CD4-positive, CD25-positive, alpha-beta regulatory T cell (primary cell): ENCODE measurements around the gene PPP1R12C. TPM values are rescaled to one million over a fixed set of nuclear protein-coding genes. Genes with fewer than 3 reads are reported as not detected.

ENCODE experiments used
- ATAC-seq, 2 donors: fragments of 150-1000 bp; cut with Tn5 transposase; one replicate each; pipeline ENCODE4 v1.10.0; 2021; ENCODE audit warnings: low read depth in 2 of 2, moderate number of reproducible peaks in 2 of 2, moderate library complexity in 1 of 2
- DNase-seq, 3 donors: peaks; one replicate each; pipeline versions ENCODE4 v3.0.0 to v3.0.0-alpha.2; 2012 to 2022; ENCODE audit warnings: mixed read lengths in 1 of 3
- H3K27ac ChIP-seq: one replicate; pipeline ENCODE4 v1.7.0; 2013; ENCODE audit warnings: mild to moderate bottlenecking, low read length; ENCODE audit not compliant: insufficient read depth, poor library complexity, severe bottlenecking
- H3K27me3 ChIP-seq: one replicate; pipeline ENCODE4 v1.7.0; 2013; ENCODE audit warnings: low read length; ENCODE audit not compliant: control insufficient read depth, insufficient read depth
- H3K36me3 ChIP-seq: one replicate; pipeline ENCODE4 v1.7.0; 2013; ENCODE audit warnings: mild to moderate bottlenecking, low read length, moderate library complexity; ENCODE audit not compliant: control insufficient read depth, insufficient read depth
- H3K4me1 ChIP-seq: 2 replicates; pipeline ENCODE4 v1.7.0; 2013; ENCODE audit warnings: mild to moderate bottlenecking, low read length; ENCODE audit not compliant: insufficient read depth, control insufficient read depth, poor library complexity, severe bottlenecking
- H3K4me3 ChIP-seq: one replicate; pipeline ENCODE4 v1.7.0; 2013; ENCODE audit warnings: low read depth, mild to moderate bottlenecking, low read length, moderate library complexity
- H3K9me3 ChIP-seq, 2 experiments: 1 replicate in 1 of 2; 2 replicates in 1 of 2; pipeline ENCODE4 v1.7.0; 2013; ENCODE audit warnings: low read length in 2 of 2, mild to moderate bottlenecking in 1 of 2, moderate library complexity in 1 of 2; ENCODE audit not compliant: control insufficient read depth in 2 of 2
- H3K27ac Mint-ChIP-seq, 3 donors: one replicate each; pipeline ENCODE4 v1.8.0; 2020 to 2022; ENCODE audit warnings: mild to moderate bottlenecking in 3 of 3, mixed read lengths in 3 of 3, moderate library complexity in 2 of 3
- H3K27me3 Mint-ChIP-seq: one replicate; pipeline ENCODE4 v1.8.0; 2022; ENCODE audit warnings: mild to moderate bottlenecking, mixed read lengths
- H3K36me3 Mint-ChIP-seq: one replicate; pipeline ENCODE4 v1.8.0; 2020; ENCODE audit warnings: mixed read lengths
- H3K4me1 Mint-ChIP-seq, 4 donors: one replicate each; pipeline ENCODE4 v1.8.0; 2020 to 2022; ENCODE audit warnings: mixed read lengths in 4 of 4, mild to moderate bottlenecking in 1 of 4
- H3K4me3 Mint-ChIP-seq, 4 donors: one replicate each; pipeline ENCODE4 v1.8.0; 2020 to 2022; ENCODE audit warnings: mild to moderate bottlenecking in 4 of 4, mixed read lengths in 4 of 4, moderate library complexity in 3 of 4
- H3K9me3 Mint-ChIP-seq, 7 donors: one replicate each; pipeline ENCODE4 v1.8.0; 2020 to 2022; ENCODE audit warnings: mixed read lengths in 7 of 7, mild to moderate bottlenecking in 3 of 7, moderate library complexity in 2 of 7
- polyA plus RNA-seq, 4 donors: library from polyadenylated mRNA; unstranded; fragments of 300-500 nt; fragmentation: Illumina TruSeq; gene quantifications; one replicate each; pipeline ENCODE4 v1.2.3, GENCODE V29; 2021
- total RNA-seq: library from RNA; stranded (reverse); gene quantifications from one replicate; pipeline ENCODE4 v1.2.3, GENCODE V29; 2022

Gene PPP1R12C
- total and polyA plus RNA-seq, 5 donors from 2014 or later = 2.2 to 191 (median 3.8) TPM

GRCh38 chr19:55084416-55084815, 33.0 kb downstream of the PPP1R12C start:
- H3K9me3 Mint-ChIP-seq = peaks cover 0 to 11% (median 0%) of the 10 kb centered on the region in 7 donors
- H3K27ac ChIP-seq = no peak overlapping the region
- no peaks in the 10 kb centered on the region for H3K9me3 ChIP-seq
- peaks cover 52% of the 10 kb centered on the region for H3K4me1 ChIP-seq
- H3K4me1 Mint-ChIP-seq = peaks cover 0 to 54% (median 28%) of the 10 kb centered on the region in 4 donors
- peaks cover 82% of the 10 kb centered on the region for H3K27me3 Mint-ChIP-seq
- DNase-seq (no peak), ATAC-seq (no peak)
- peaks cover 10% of the 10 kb centered on the region for H3K36me3 Mint-ChIP-seq
- H3K27me3 ChIP-seq = peaks cover 9% of the 10 kb centered on the region
- peak overlapping the region in 3 of 4 donors; percentile 24 to 78 (median 56) for H3K4me3 Mint-ChIP-seq
- no peak overlapping the region for H3K27ac Mint-ChIP-seq
- H3K4me3 ChIP-seq = no peak overlapping the region
- H3K36me3 ChIP-seq = no peaks in the 10 kb centered on the region

DNA sequence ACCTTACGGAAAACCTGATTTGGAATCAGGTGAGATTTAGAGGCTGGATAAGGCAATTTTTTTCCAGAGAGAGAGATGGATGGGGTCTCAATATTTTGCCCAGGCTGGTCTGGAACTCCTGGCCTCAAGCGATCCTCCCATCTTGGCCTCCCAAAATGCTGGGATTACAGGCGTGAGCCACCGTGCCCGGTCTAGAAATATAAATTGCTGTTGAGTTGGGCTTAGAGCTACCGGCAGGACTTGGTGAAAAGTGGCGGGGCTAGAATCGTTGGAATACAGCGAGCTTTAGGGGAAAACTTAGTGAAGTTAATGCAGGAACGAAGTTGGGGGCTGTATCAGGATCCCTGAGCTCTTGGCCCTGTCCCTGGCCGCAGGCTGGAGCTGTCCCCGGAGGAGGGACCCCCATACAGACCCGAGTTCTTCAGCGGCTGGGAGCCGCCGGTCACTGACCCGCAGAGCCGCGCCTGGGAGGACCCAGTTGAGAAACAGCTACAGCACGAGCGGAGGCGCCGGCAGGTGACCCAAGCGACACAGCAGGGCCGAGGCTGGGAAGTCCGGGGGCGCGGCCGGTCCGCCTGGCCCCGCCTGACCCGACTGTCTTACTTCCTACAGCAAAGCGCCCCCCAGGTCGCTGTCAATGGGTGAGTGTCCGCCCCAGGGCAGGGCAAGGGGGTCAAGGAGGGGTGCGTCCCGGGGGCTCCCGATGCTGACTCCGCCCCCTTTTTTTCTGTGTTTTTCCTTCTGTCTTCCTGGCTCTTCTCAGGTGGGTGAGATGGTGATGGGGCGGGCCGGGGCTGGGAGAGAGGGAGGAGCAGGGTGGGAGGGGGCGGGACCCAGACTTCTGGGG, 34.2 kb downstream of the PPP1R12C start:
- no peak for DNase-seq
- no peak overlapping the region for H3K27ac Mint-ChIP-seq
- no peaks in the 10 kb centered on the region for H3K9me3 ChIP-seq

DNA sequence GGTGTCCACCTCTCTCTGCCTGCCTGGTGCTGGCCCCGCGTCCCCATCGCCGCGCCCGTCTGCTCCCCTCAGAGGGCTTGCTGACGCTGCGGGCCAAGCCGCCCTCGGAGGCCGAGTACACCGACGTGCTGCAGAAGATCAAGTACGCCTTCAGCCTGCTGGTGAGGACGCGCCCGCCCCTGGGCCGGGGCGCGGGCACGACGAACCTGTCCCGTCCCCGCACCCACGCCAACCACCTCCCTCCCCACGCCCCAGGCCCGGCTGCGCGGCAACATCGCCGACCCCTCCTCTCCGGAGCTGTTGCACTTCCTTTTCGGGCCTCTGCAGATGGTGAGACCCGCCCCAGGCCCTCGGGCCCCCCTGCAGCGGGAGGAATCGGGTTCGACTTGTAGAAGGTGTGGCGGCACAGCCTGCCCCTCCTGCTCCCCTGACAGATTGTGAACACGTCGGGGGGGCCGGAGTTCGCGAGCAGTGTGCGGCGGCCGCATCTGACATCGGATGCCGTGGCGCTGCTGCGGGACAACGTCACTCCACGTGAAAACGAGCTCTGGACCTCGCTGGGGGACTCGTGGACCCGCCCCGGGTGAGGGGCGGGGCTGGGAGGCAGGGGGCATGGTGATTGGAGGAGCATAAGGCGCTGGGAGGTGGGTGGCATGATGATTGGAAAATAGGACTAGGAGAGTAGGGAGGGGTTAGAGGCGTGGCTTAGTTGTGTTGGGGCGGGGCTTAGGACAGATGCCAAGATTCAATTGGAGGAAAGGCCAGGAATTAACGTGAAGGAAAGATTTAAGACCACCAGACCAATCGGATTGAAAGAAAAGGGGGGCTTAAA, 35.2 kb downstream of the PPP1R12C start:
- ATAC-seq = no peak
- H3K36me3 ChIP-seq = no peaks in the 10 kb centered on the region
- H3K4me1 ChIP-seq = peaks cover 39% of the 10 kb centered on the region
- no peak overlapping the region for H3K4me3 ChIP-seq
- peaks cover 2% of the 10 kb centered on the region for H3K27me3 ChIP-seq
- Mint-ChIP-seq H3K4me1 (peaks cover 0 to 39% (median 15%) of the 10 kb centered on the region in 4 donors), H3K36me3 (no peaks in the 10 kb centered on the region), H3K27me3 (peaks cover 69% of the 10 kb centered on the region), H3K9me3 (peaks cover 0 to 8% (median 0%) of the 10 kb centered on the region in 7 donors), H3K27ac (no peak overlapping the region), H3K4me3 (peak overlapping the region; percentile 66 to 95 (median 72))
- no peak overlapping the region for H3K27ac ChIP-seq
- no peaks in the 10 kb centered on the region for H3K9me3 ChIP-seq
- peak; percentile 40 to 55 (median 41) for DNase-seq

More for the DNA sequence above, 34.2 kb downstream of the PPP1R12C start:
- Mint-ChIP-seq H3K36me3 (peaks cover 3% of the 10 kb centered on the region), H3K9me3 (peaks cover 0 to 8% (median 0%) of the 10 kb centered on the region in 7 donors), H3K27me3 (peaks cover 76% of the 10 kb centered on the region), H3K4me3 (peak overlapping the region in 2 of 4 donors; percentile 60 to 76), H3K4me1 (peaks cover 0 to 49% (median 23%) of the 10 kb centered on the region in 4 donors)
- peaks cover 9% of the 10 kb centered on the region for H3K27me3 ChIP-seq
- no peaks in the 10 kb centered on the region for H3K36me3 ChIP-seq
- H3K4me3 ChIP-seq = no peak overlapping the region
- no peak for ATAC-seq
- H3K27ac ChIP-seq = no peak overlapping the region
- H3K4me1 ChIP-seq = peaks cover 49% of the 10 kb centered on the region

DNA sequence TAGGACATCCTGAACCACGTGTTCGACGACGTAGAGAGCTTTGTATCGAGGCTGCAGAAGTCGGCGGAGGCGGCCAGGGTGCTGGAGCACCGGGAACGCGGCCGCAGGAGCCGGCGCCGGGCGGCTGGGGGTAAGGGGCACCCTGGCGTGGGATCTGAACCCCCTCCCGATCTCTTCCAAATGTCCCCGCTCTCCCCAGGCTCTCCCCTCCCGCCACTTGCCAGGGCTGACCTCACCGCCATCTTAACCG, 35.7 kb downstream of the PPP1R12C start:
- no peak overlapping the region for H3K4me3 ChIP-seq
- no peaks in the 10 kb centered on the region for H3K36me3 Mint-ChIP-seq
- no peak overlapping the region for H3K27ac Mint-ChIP-seq
- peaks cover 68% of the 10 kb centered on the region for H3K27me3 Mint-ChIP-seq
- peak overlapping the region; percentile 85 to 95 (median 91) for H3K4me3 Mint-ChIP-seq
- no peak overlapping the region for H3K27ac ChIP-seq
- no peaks in the 10 kb centered on the region for H3K9me3 ChIP-seq
- H3K36me3 ChIP-seq = no peaks in the 10 kb centered on the region
- no peak for DNase-seq
- H3K9me3 Mint-ChIP-seq = peaks cover 0 to 8% (median 0%) of the 10 kb centered on the region in 7 donors
- no peak for ATAC-seq
- H3K27me3 ChIP-seq = peaks cover 2% of the 10 kb centered on the region
- peaks cover 0 to 39% (median 15%) of the 10 kb centered on the region in 4 donors for H3K4me1 Mint-ChIP-seq
- peaks cover 34% of the 10 kb centered on the region for H3K4me1 ChIP-seq

- Histone ChIP-seq H3K9me3 (no peaks in the 10 kb centered on the region), H3K27me3 (peaks cover 2% of the 10 kb centered on the region), H3K27ac (peak overlapping the region; percentile 61), H3K36me3 (no peaks in the 10 kb centered on the region), H3K4me1 (peaks cover 31% of the 10 kb centered on the region), H3K4me3 (peak overlapping the region; percentile 85)
- peaks cover 0 to 38% (median 15%) of the 10 kb centered on the region in 4 donors for H3K4me1 Mint-ChIP-seq
- peaks cover 68% of the 10 kb centered on the region for H3K27me3 Mint-ChIP-seq
- no peaks in the 10 kb centered on the region for H3K36me3 Mint-ChIP-seq
- DNase-seq (peak; percentile 85 to 94 (median 86)), ATAC-seq (peak; percentile 77 to 86)
- H3K9me3 Mint-ChIP-seq = peaks cover 0 to 8% (median 0%) of the 10 kb centered on the region in 7 donors
- H3K4me3 Mint-ChIP-seq = peak overlapping the region; percentile 85 to 95 (median 91)
- peak overlapping the region in 1 of 3 donors; percentile 76 for H3K27ac Mint-ChIP-seq
Observed at GRCh38 chr19:55080968-55081769, 36.3 kb downstream of the PPP1R12C start.

GRCh38 chr19:55080121-55080967, 37.1 kb downstream of the PPP1R12C start:
- peak; percentile 42 to 80 (median 52) for DNase-seq
- Mint-ChIP-seq H3K27ac (peak overlapping the region in 2 of 3 donors; percentile 76 to 93), H3K4me3 (peak overlapping the region; percentile 85 to 95 (median 91)), H3K4me1 (peaks cover 0 to 34% (median 15%) of the 10 kb centered on the region in 4 donors), H3K9me3 (peaks cover 0 to 8% (median 0%) of the 10 kb centered on the region in 7 donors), H3K36me3 (no peaks in the 10 kb centered on the region), H3K27me3 (peaks cover 69% of the 10 kb centered on the region)
- peak; percentile 28 to 33 for ATAC-seq
- no peaks in the 10 kb centered on the region for H3K9me3 ChIP-seq
- H3K4me3 ChIP-seq = peak overlapping the region; percentile 85
- H3K36me3 ChIP-seq = no peaks in the 10 kb centered on the region
- peaks cover 2% of the 10 kb centered on the region for H3K27me3 ChIP-seq
- H3K27ac ChIP-seq = peak overlapping the region; percentile 61
- peaks cover 31% of the 10 kb centered on the region for H3K4me1 ChIP-seq
